Activated B cell treated with CpG ODN at 0.5 μM for 24 hours (primary cell): ENCODE results near the gene CDCP2. TPM values are rescaled to one million over a fixed set of nuclear protein-coding genes. Genes with fewer than 3 reads are reported as not detected.
"Not testable (repeated sequence)": the region's sequence is repeated elsewhere in the genome, so short reads cannot be mapped to it uniquely, and the experiment has no call there.

Experiments used
- ATAC-seq: fragments of 200-7000 bp; cut with Tn5 transposase; one replicate; pipeline ENCODE4 v1.10.0; 2021; ENCODE audit warnings: low read depth, mild to moderate bottlenecking, moderate library complexity
- CTCF ChIA-PET: fragments of 350-600 bp; sonication (Branson Sonifier 250); formaldehyde crosslinking; loops from one replicate; lab custom pipeline; 2021; ENCODE audit warnings: antibody characterized with exemption; lab: Charles Lee
- POLR2A ChIA-PET: fragments of 350-600 bp; sonication (Branson Sonifier 250); formaldehyde crosslinking; loops from one replicate; lab custom pipeline; 2021; ENCODE audit warnings: antibody characterized with exemption; lab: Charles Lee
- DNase-seq: peaks from one replicate; pipeline ENCODE4 v3.0.0; 2022
- H3K27ac Mint-ChIP-seq: one replicate; pipeline ENCODE4 v1.8.0; 2020; ENCODE audit warnings: mixed read lengths
- H3K27me3 Mint-ChIP-seq: one replicate; pipeline ENCODE4 v1.8.0; 2021; ENCODE audit warnings: mixed read lengths
- H3K36me3 Mint-ChIP-seq: one replicate; pipeline ENCODE4 v1.8.0; 2021; ENCODE audit warnings: low read depth, mixed read lengths
- H3K4me1 Mint-ChIP-seq: one replicate; pipeline ENCODE4 v1.8.0; 2021; ENCODE audit warnings: mixed read lengths
- H3K4me3 Mint-ChIP-seq: one replicate; pipeline ENCODE4 v1.8.0; 2020; ENCODE audit warnings: mild to moderate bottlenecking, mixed read lengths
- H3K9me3 Mint-ChIP-seq: one replicate; pipeline ENCODE4 v1.8.0; 2020; ENCODE audit warnings: mixed read lengths
- CTCF ChIP-seq: fragments of 200-600 bp; IDR thresholded peaks from one replicate; pipeline ENCODE4 v1.8.0; 2022; ENCODE audit warnings: antibody characterized with exemption, mild to moderate bottlenecking
- intact Hi-C: fragments of 100-400 bp; cut with micrococcal nuclease; formaldehyde crosslinking; loops from one replicate; pipeline ENCODE4 v1.15.1; 2024
- total RNA-seq: library from RNA; stranded (reverse); gene quantifications from 2 replicates; pipeline ENCODE4 v1.2.3, GENCODE V29; 2022

Gene CDCP2
- total RNA-seq, 1 donor from 2014 or later = not detected

GRCh38 chr1:54168206-54168965 lies 15.6 kb upstream of the CDCP2 start:
- H3K4me1 Mint-ChIP-seq = no peaks in the 10 kb centered on the region
- H3K27me3 Mint-ChIP-seq = no peaks in the 10 kb centered on the region
- DNase-seq (no peak), ATAC-seq (no peak)
- intact Hi-C loops = no loop called here
- CTCF ChIA-PET = no interaction called here
- no peak overlapping the region for H3K27ac Mint-ChIP-seq
- peaks cover 2% of the 10 kb centered on the region for H3K36me3 Mint-ChIP-seq
- H3K9me3 Mint-ChIP-seq = no peaks in the 10 kb centered on the region
- H3K4me3 Mint-ChIP-seq = no peak overlapping the region
- TF ChIP-seq CTCF = no peak
- POLR2A ChIA-PET = no interaction called here

GRCh38 chr1:54167422-54168139 lies 14.8 kb upstream of the CDCP2 start:
- no peaks in the 10 kb centered on the region for H3K27me3 Mint-ChIP-seq
- no peak for TF ChIP-seq CTCF
- H3K27ac Mint-ChIP-seq = no peak overlapping the region
- no peak overlapping the region for H3K4me3 Mint-ChIP-seq
- ChIA-PET POLR2A (no interaction called here), CTCF (no interaction called here)
- DNase-seq (no peak), ATAC-seq (no peak)
- intact Hi-C loops = no loop called here
- peaks cover 1% of the 10 kb centered on the region for H3K36me3 Mint-ChIP-seq
- no peaks in the 10 kb centered on the region for H3K4me1 Mint-ChIP-seq
- no peaks in the 10 kb centered on the region for H3K9me3 Mint-ChIP-seq

DNA sequence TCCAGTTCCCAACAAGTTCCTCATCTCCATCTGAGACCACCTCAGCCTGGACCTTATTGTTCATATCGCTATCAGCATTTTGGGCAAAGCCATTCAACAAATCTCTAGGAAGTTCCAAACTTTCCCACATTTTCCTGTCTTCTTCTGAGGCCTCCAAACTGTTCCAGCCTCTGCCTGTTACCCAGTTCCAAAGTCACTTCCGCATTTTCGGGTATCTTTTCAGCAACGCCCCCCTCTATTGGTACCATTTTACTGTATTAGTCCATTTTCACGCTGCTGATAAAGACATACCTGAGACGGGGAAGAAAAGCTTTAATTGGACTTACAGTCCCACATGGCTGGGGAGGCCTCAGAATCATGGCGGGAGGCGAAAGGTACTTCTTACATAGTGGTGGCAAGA lies 13.6 kb upstream of the CDCP2 start:
- H3K9me3 Mint-ChIP-seq, H3K27me3 Mint-ChIP-seq, H3K4me1 Mint-ChIP-seq, POLR2A ChIA-PET, intact Hi-C loops, H3K4me3 Mint-ChIP-seq, ATAC-seq, H3K36me3 Mint-ChIP-seq, CTCF ChIA-PET, DNase-seq, H3K27ac Mint-ChIP-seq: not testable (repeated sequence)

GRCh38 chr1:54165146-54165545 lies 12.3 kb upstream of the CDCP2 start:
- intact Hi-C loops = no loop called here
- no peaks in the 10 kb centered on the region for H3K4me1 Mint-ChIP-seq
- H3K4me3 Mint-ChIP-seq = no peak overlapping the region
- POLR2A ChIA-PET = no interaction called here
- CTCF ChIA-PET = no interaction called here
- no peak for TF ChIP-seq CTCF
- DNase-seq (no peak), ATAC-seq (no peak)
- no peaks in the 10 kb centered on the region for H3K36me3 Mint-ChIP-seq
- no peaks in the 10 kb centered on the region for H3K9me3 Mint-ChIP-seq
- H3K27me3 Mint-ChIP-seq = no peaks in the 10 kb centered on the region
- H3K27ac Mint-ChIP-seq = no peak overlapping the region

GRCh38 chr1:54163573-54163972 lies 10.8 kb upstream of the CDCP2 start:
- Mint-ChIP-seq H3K4me3 (no peak overlapping the region), H3K4me1 (no peaks in the 10 kb centered on the region), H3K27ac (no peak overlapping the region), H3K27me3 (no peaks in the 10 kb centered on the region), H3K9me3 (no peaks in the 10 kb centered on the region), H3K36me3 (no peaks in the 10 kb centered on the region)
- ATAC-seq = no peak
- CTCF ChIA-PET = no interaction called here
- intact Hi-C loops = no loop called here
- POLR2A ChIA-PET = no interaction called here
- TF ChIP-seq CTCF = no peak
- no peak for DNase-seq
